Hematopoietic multipotent progenitor cell treated with erythropoietin and hydrocortisone succinate and interleukin-3 and kit ligand, for 8 days (in vitro differentiated cells): Measurements from ENCODE around the gene SS18L1.

Source experiments
- DNase-seq: peaks from one replicate; pipeline ENCODE4 v3.0.0-alpha.2; 2015

The SS18L1 gene

GRCh38 chr20:62197311-62197710, 53.7 kb downstream of the SS18L1 start:
- no peak for DNase-seq

GRCh38 chr20:62197801-62198200, 54.2 kb downstream of the SS18L1 start:
- no peak for DNase-seq

- no peak for DNase-seq
Observed at GRCh38 chr20:62198496-62198895, 54.9 kb downstream of the SS18L1 start.

- DNase-seq, result no peak
Observed at GRCh38 chr20:62198931-62199330, 55.4 kb downstream of the SS18L1 start.

GRCh38 chr20:62200491-62201172, 57.1 kb downstream of the SS18L1 start:
- DNase-seq, result no peak

GRCh38 chr20:62201173-62202082, 57.9 kb downstream of the SS18L1 start:
- no peak for DNase-seq

GRCh38 chr20:62202083-62202395, 58.5 kb downstream of the SS18L1 start:
- DNase-seq, result no peak

- DNase-seq, result no peak
Observed at GRCh38 chr20:62202676-62203377, 59.3 kb downstream of the SS18L1 start.

- DNase-seq, result no peak
Observed at GRCh38 chr20:62203378-62204030, 59.9 kb downstream of the SS18L1 start.

- no peak for DNase-seq
Observed at GRCh38 chr20:62205618-62206387, 62.2 kb downstream of the SS18L1 start.

- DNase-seq, result no peak
Observed at GRCh38 chr20:62206388-62206775, 62.8 kb downstream of the SS18L1 start.

- DNase-seq, result no peak
Observed at GRCh38 chr20:62208061-62208794, 64.7 kb downstream of the SS18L1 start.

- no peak for DNase-seq
Observed at GRCh38 chr20:62208795-62209755, 65.5 kb downstream of the SS18L1 start.

- no peak for DNase-seq
Observed at GRCh38 chr20:62209850-62210495, 66.4 kb downstream of the SS18L1 start.

- DNase-seq, result no peak
Observed at GRCh38 chr20:62210496-62210855, 66.9 kb downstream of the SS18L1 start.

GRCh38 chr20:62211216-62211615, 67.6 kb downstream of the SS18L1 start:
- no peak for DNase-seq

GRCh38 chr20:62211769-62212288, 68.3 kb downstream of the SS18L1 start:
- no peak for DNase-seq

- no peak for DNase-seq
Observed at GRCh38 chr20:62212299-62212698, 68.7 kb downstream of the SS18L1 start.

GRCh38 chr20:62214067-62214466, 70.5 kb downstream of the SS18L1 start:
- no peak for DNase-seq
